Heart left ventricle (tissue), 16 donors: Measurements from ENCODE around the gene EPHA1. TPM values are rescaled to one million over a fixed set of nuclear protein-coding genes. Genes with fewer than 3 reads are reported as not detected.

Experiments
- ATAC-seq, 4 donors: fragments of 200-7000 bp; cut with Tn5 transposase; one replicate each; pipeline ENCODE4 v1.9.1; 2020 to 2022; ENCODE audit warnings: moderate library complexity in 4 of 4, mild to moderate bottlenecking in 3 of 4, moderate number of reproducible peaks in 1 of 4
- DNase-seq, 5 donors: peaks; one replicate each; pipeline ENCODE4 v3.0.0-alpha.2; 2020
- H3K27ac ChIP-seq, 12 donors: fragments of 200-600 bp; sonication (generic) in 4 of 12; one replicate each; pipeline versions ENCODE4 v1.5.0 to v1.8.0; 2016 to 2022; ENCODE audit warnings: mild to moderate bottlenecking in 2 of 12
- H3K27me3 ChIP-seq, 9 donors: fragments of 200-600 bp; sonication (generic) in 2 of 9; one replicate each; pipeline versions ENCODE4 v1.5.1 to v1.8.0; 2016 to 2022; ENCODE audit warnings: mild to moderate bottlenecking in 3 of 9
- H3K36me3 ChIP-seq, 9 donors: fragments of 200-600 bp; sonication (generic) in 2 of 9; one replicate each; pipeline versions ENCODE4 v1.5.0 to v1.8.0; 2018 to 2022; ENCODE audit warnings: mild to moderate bottlenecking in 2 of 9
- H3K4me1 ChIP-seq, 12 donors: fragments of 200-600 bp; sonication (generic) in 4 of 12; one replicate each; pipeline versions ENCODE4 v1.5.0 to v1.8.0; 2016 to 2022; ENCODE audit warnings: mild to moderate bottlenecking in 3 of 12
- H3K4me3 ChIP-seq, 12 donors: fragments of 200-600 bp; sonication (generic) in 4 of 12; one replicate each; pipeline versions ENCODE4 v1.5.0 to v1.8.0; 2017 to 2022; ENCODE audit warnings: mild to moderate bottlenecking in 9 of 12, moderate library complexity in 4 of 12
- H3K9me3 ChIP-seq, 12 donors: fragments of 200-600 bp; sonication (generic) in 4 of 12; one replicate each; pipeline versions ENCODE4 v1.5.0 to v1.8.0; 2016 to 2022; ENCODE audit warnings: mild to moderate bottlenecking in 1 of 12
- CTCF ChIP-seq, 12 donors: fragments of 200-600 bp; sonication (generic) in 4 of 12; IDR thresholded peaks; one replicate each; pipeline versions ENCODE4 v1.5.0 to v1.8.0; 2018 to 2022; ENCODE audit warnings: antibody characterized with exemption in 12 of 12, mild to moderate bottlenecking in 5 of 12
- POLR2A ChIP-seq, 2 donors: fragments of 450-650 bp; IDR thresholded peaks; one replicate each; pipeline ENCODE4 v1.6.1; 2017; ENCODE audit warnings: antibody characterized with exemption in 2 of 2, mild to moderate bottlenecking in 2 of 2, moderate library complexity in 2 of 2
- WGBS, 4 donors: extraction: QIAGEN DNeasy Blood & Tissue Kit in 2 of 4; methylation state at CpG; one replicate each; pipeline versions ENCODE4 v1.1.5 to v1.1.7; 2013 to 2018; 5-methylcytosine and 5-hydroxymethylcytosine counted together
- intact Hi-C, 10 donors: fragments of 100-400 bp; cut with DNase I; formaldehyde crosslinking; loops; one replicate each; pipeline versions ENCODE4 v1.11.1 to v1.14.2; 2022
- polyA plus RNA-seq, 2 donors: library from polyadenylated mRNA; stranded (reverse); fragments of 200-250 nt; gene quantifications; one replicate each; pipeline ENCODE4 v1.2.3, GENCODE V29; 2013
- total RNA-seq, 9 donors: library from RNA; depleted of rRNA in 2 of 9; stranded (reverse); fragments of >200 nt in 2 of 9; fragmentation: NEBNext Ultra II Directional in 3 of 9; extraction: Animal tissue kit (Norgen Biotek cat#: 25700) in 3 of 9; gene quantifications; one replicate each; pipeline versions ENCODE4 v1.1.0 to v1.2.4, GENCODE V29; 2016 to 2023
- donor health status: ischemic (EF 13 %, LVEDD 7.1; RV severe dilation, severe dysfunction).
- donor health status: healthy with polysubstance abuse.
- donor health status: DM: no; HTN: yes; CAD: no.
- donor health status: DM: no; HTN: no; CAD: no.
- donor health status: ischemic (EF 25% LVEDD 6.9; RV normal size, moderate dysfunction).
- donor health status: ischemic (EF 25% LVEDD 5.7; RV mildly dilated, moderate dysfunction).
- donor health status: healthy.
- donor health status: DM: yes; HTN: yes; CAD: no.
- donor health status: ischemic (EF 35%, LVEDD 5.7; RV mildly dilated, moderate dysfunction).
- donor health status: nonischemic (EF 11% LVEDD 7.7; RV severe dilation, severe dysfunction).
- donor health status: DM: yes; HTN: yes; CAD: no.
- donor health status: PGD.
- donor health status: ischemic (EF 29% LVEDD 5.4; RV normal size, mild dysfunction).
- donor health status: nonischemic (EF 23%, LVEDD 6.1; RV moderate dilation, normal function).

EPHA1 gene
- total and polyA plus RNA-seq, 11 donors: 0.04 to 0.51 (median 0.27) TPM; not detected in 7

- 83 to 86% (median 85%) methylated on average over 12 of the region's 12 CpGs for WGBS, 4 donors
- intact Hi-C loops: loop anchor here in 2 of 10 donors (5.0 to 10.0 kb wide), 3 partner anchors 45 to 128 kb away; partner anchors contain the start of gene GSTK1 (in 1 of the 2)
- DNase-seq (no peak), ATAC-seq (no peak)
- Histone ChIP-seq H3K27me3 (peaks cover 0 to 3% (median 0%) of the 10 kb centered on the region in 9 donors), H3K27ac (no peak overlapping the region), H3K4me3 (no peak overlapping the region), H3K4me1 (peaks cover 0 to 35% (median 0%) of the 10 kb centered on the region in 12 donors), H3K9me3 (no peaks in the 10 kb centered on the region), H3K36me3 (no peaks in the 10 kb centered on the region)
- TF ChIP-seq CTCF (IDR thresholded peaks at IDR 0.05) (no peak), POLR2A (IDR thresholded peaks at IDR 0.05) (no peak)
These were observed 38.7 kb downstream of the EPHA1 start for GRCh38 chr7:143369678-143370651.

GRCh38 chr7:143368387-143368786 lies 40.3 kb downstream of the EPHA1 start:
- ATAC-seq (no peak), DNase-seq (no peak)
- 94 to 100% (median 100%) methylated on average over 1 of the region's 1 CpG for WGBS, 4 donors
- H3K27ac ChIP-seq: no peak overlapping the region
- no peak overlapping the region for H3K4me3 ChIP-seq
- intact Hi-C loops: loop anchor here in 2 of 10 donors (5.0 to 10.0 kb wide), 2 partner anchors 46 to 126 kb away; no protein-coding TSS in a partner anchor
- H3K36me3 ChIP-seq: no peaks in the 10 kb centered on the region
- peaks cover 0 to 19% (median 0%) of the 10 kb centered on the region in 12 donors for H3K4me1 ChIP-seq
- no peaks in the 10 kb centered on the region for H3K9me3 ChIP-seq
- peaks cover 0 to 16% (median 6%) of the 10 kb centered on the region in 9 donors for H3K27me3 ChIP-seq
- no peak for TF ChIP-seq POLR2A (IDR thresholded peaks at IDR 0.05)
- no peak for TF ChIP-seq CTCF (IDR thresholded peaks at IDR 0.05)

GRCh38 chr7:143367972-143368371 lies 40.7 kb downstream of the EPHA1 start:
- no peak overlapping the region for H3K4me3 ChIP-seq
- H3K36me3 ChIP-seq: no peaks in the 10 kb centered on the region
- H3K27ac ChIP-seq: no peak overlapping the region
- DNase-seq (no peak), ATAC-seq (no peak)
- H3K9me3 ChIP-seq: no peaks in the 10 kb centered on the region
- intact Hi-C loops: loop anchor here in 2 of 10 donors (5.0 to 10.0 kb wide), 2 partner anchors 47 to 126 kb away; no protein-coding TSS in a partner anchor
- 84 to 93% (median 87%) methylated on average over 4 of the region's 4 CpGs for WGBS, 4 donors
- H3K4me1 ChIP-seq: peaks cover 0 to 17% (median 0%) of the 10 kb centered on the region in 12 donors
- no peak for TF ChIP-seq CTCF (IDR thresholded peaks at IDR 0.05)
- no peak for TF ChIP-seq POLR2A (IDR thresholded peaks at IDR 0.05)
- peaks cover 0 to 20% (median 10%) of the 10 kb centered on the region in 9 donors for H3K27me3 ChIP-seq
